ENCODE data around the gene RANBP1. TPM values are rescaled to one million over a fixed set of nuclear protein-coding genes. Genes with fewer than 3 reads are reported as not detected.
A peak's percentile ranks its signal among the peaks of the same experiment; 100 is the strongest.

Gene RANBP1
- total RNA-seq, 1 donor from 2014 or later, result 142 TPM

- TF ChIP-seq CTCF (IDR thresholded peaks at IDR 0.05; ENCODE audit: unreplicated experiment), result no peak
- H3K4me1 Mint-ChIP-seq (ENCODE audit: unreplicated experiment), result no peaks in the 10 kb centered on the region
- peaks cover 74% of the 10 kb centered on the region for H3K36me3 Mint-ChIP-seq (ENCODE audit: low read depth, unreplicated experiment)
- peaks cover 8% of the 10 kb centered on the region for H3K27me3 Mint-ChIP-seq (ENCODE audit: unreplicated experiment)
- no peak for DNase-seq (ENCODE audit: low spot score)
- no peaks in the 10 kb centered on the region for H3K9me3 Mint-ChIP-seq (ENCODE audit: unreplicated experiment)
- H3K4me3 Mint-ChIP-seq (ENCODE audit: unreplicated experiment), result no peak overlapping the region
- no peak overlapping the region for H3K27ac Mint-ChIP-seq (ENCODE audit: unreplicated experiment)
Measured at GRCh38 chr22:20092477-20092854, 23.4 kb upstream of the RANBP1 start.

- DNase-seq (ENCODE audit: low spot score), result no peak
- peaks cover 75% of the 10 kb centered on the region for H3K36me3 Mint-ChIP-seq (ENCODE audit: low read depth, unreplicated experiment)
- H3K27me3 Mint-ChIP-seq (ENCODE audit: unreplicated experiment), result peaks cover 7% of the 10 kb centered on the region
- no peaks in the 10 kb centered on the region for H3K9me3 Mint-ChIP-seq (ENCODE audit: unreplicated experiment)
- no peak overlapping the region for H3K27ac Mint-ChIP-seq (ENCODE audit: unreplicated experiment)
- no peaks in the 10 kb centered on the region for H3K4me1 Mint-ChIP-seq (ENCODE audit: unreplicated experiment)
- no peak for TF ChIP-seq CTCF (IDR thresholded peaks at IDR 0.05; ENCODE audit: unreplicated experiment)
- H3K4me3 Mint-ChIP-seq (ENCODE audit: unreplicated experiment), result peak overlapping the region; percentile 71
Measured at GRCh38 chr22:20093418-20094196, 22.3 kb upstream of the RANBP1 start.

- Mint-ChIP-seq H3K27ac (ENCODE audit: unreplicated experiment) (no peak overlapping the region), H3K27me3 (ENCODE audit: unreplicated experiment) (peaks cover 7% of the 10 kb centered on the region), H3K4me3 (ENCODE audit: unreplicated experiment) (peak overlapping the region; percentile 71), H3K9me3 (ENCODE audit: unreplicated experiment) (no peaks in the 10 kb centered on the region), H3K36me3 (ENCODE audit: low read depth, unreplicated experiment) (peaks cover 76% of the 10 kb centered on the region), H3K4me1 (ENCODE audit: unreplicated experiment) (no peaks in the 10 kb centered on the region)
- TF ChIP-seq CTCF (IDR thresholded peaks at IDR 0.05; ENCODE audit: unreplicated experiment), result no peak
- no peak for DNase-seq (ENCODE audit: low spot score)
Measured at GRCh38 chr22:20094197-20094807, 21.6 kb upstream of the RANBP1 start.

- peaks cover 5% of the 10 kb centered on the region for H3K27me3 Mint-ChIP-seq (ENCODE audit: unreplicated experiment)
- H3K27ac Mint-ChIP-seq (ENCODE audit: unreplicated experiment), result no peak overlapping the region
- H3K9me3 Mint-ChIP-seq (ENCODE audit: unreplicated experiment), result no peaks in the 10 kb centered on the region
- H3K36me3 Mint-ChIP-seq (ENCODE audit: low read depth, unreplicated experiment), result peaks cover 70% of the 10 kb centered on the region
- no peak for DNase-seq (ENCODE audit: low spot score)
- no peak for TF ChIP-seq CTCF (IDR thresholded peaks at IDR 0.05; ENCODE audit: unreplicated experiment)
- no peak overlapping the region for H3K4me3 Mint-ChIP-seq (ENCODE audit: unreplicated experiment)
- H3K4me1 Mint-ChIP-seq (ENCODE audit: unreplicated experiment), result no peaks in the 10 kb centered on the region
Measured at GRCh38 chr22:20095521-20095920, 20.4 kb upstream of the RANBP1 start.

Data from endothelial cell (in vitro differentiated cells).